ENCODE results near the gene MGAT4A. TPM values are rescaled to one million over a fixed set of nuclear protein-coding genes. Genes with fewer than 3 reads are reported as not detected.

Gene MGAT4A
- total RNA-seq, 1 donor from 2014 or later: 3.2 TPM

GRCh38 chr2:98739020-98739419 is 8.1 kb upstream of the MGAT4A start:
- DNase-seq (ENCODE audit: low read depth): no peak
- TF ChIP-seq CTCF (IDR thresholded peaks at IDR 0.05; ENCODE audit: insufficient read depth, low read length, poor library complexity, severe bottlenecking): no peak
- H3K36me3 ChIP-seq (ENCODE audit: control insufficient read depth, insufficient read depth, low read length): no peaks in the 10 kb centered on the region
- no peak overlapping the region for H3K4me3 ChIP-seq (ENCODE audit: low read depth, low read length)
- no peaks in the 10 kb centered on the region for H3K27me3 ChIP-seq (ENCODE audit: control insufficient read depth, insufficient read depth, low read length)

- Histone ChIP-seq H3K27me3 (ENCODE audit: control insufficient read depth, insufficient read depth, low read length) (no peaks in the 10 kb centered on the region), H3K36me3 (ENCODE audit: control insufficient read depth, insufficient read depth, low read length) (no peaks in the 10 kb centered on the region), H3K4me3 (ENCODE audit: low read depth, low read length) (no peak overlapping the region)
- DNase-seq (ENCODE audit: low read depth): no peak
- no peak for TF ChIP-seq CTCF (IDR thresholded peaks at IDR 0.05; ENCODE audit: insufficient read depth, low read length, poor library complexity, severe bottlenecking)
Measured at GRCh38 chr2:98738304-98738703, 7.4 kb upstream of the MGAT4A start.

- Histone ChIP-seq H3K4me3 (ENCODE audit: low read depth, low read length) (no peak overlapping the region), H3K36me3 (ENCODE audit: control insufficient read depth, insufficient read depth, low read length) (no peaks in the 10 kb centered on the region), H3K27me3 (ENCODE audit: control insufficient read depth, insufficient read depth, low read length) (no peaks in the 10 kb centered on the region)
- TF ChIP-seq CTCF (IDR thresholded peaks at IDR 0.05; ENCODE audit: insufficient read depth, low read length, poor library complexity, severe bottlenecking): no peak
- DNase-seq (ENCODE audit: low read depth): no peak
Measured at GRCh38 chr2:98737848-98738247, 6.9 kb upstream of the MGAT4A start.

GRCh38 chr2:98736464-98736889 is 5.5 kb upstream of the MGAT4A start:
- no peak for TF ChIP-seq CTCF (IDR thresholded peaks at IDR 0.05; ENCODE audit: insufficient read depth, low read length, poor library complexity, severe bottlenecking)
- Histone ChIP-seq H3K4me3 (ENCODE audit: low read depth, low read length) (no peak overlapping the region), H3K27me3 (ENCODE audit: control insufficient read depth, insufficient read depth, low read length) (no peaks in the 10 kb centered on the region), H3K36me3 (ENCODE audit: control insufficient read depth, insufficient read depth, low read length) (no peaks in the 10 kb centered on the region)
- no peak for DNase-seq (ENCODE audit: low read depth)

- no peak for TF ChIP-seq CTCF (IDR thresholded peaks at IDR 0.05; ENCODE audit: insufficient read depth, low read length, poor library complexity, severe bottlenecking)
- no peak for DNase-seq (ENCODE audit: low read depth)
- H3K27me3 ChIP-seq (ENCODE audit: control insufficient read depth, insufficient read depth, low read length): no peaks in the 10 kb centered on the region
- no peak overlapping the region for H3K4me3 ChIP-seq (ENCODE audit: low read depth, low read length)
- no peaks in the 10 kb centered on the region for H3K36me3 ChIP-seq (ENCODE audit: control insufficient read depth, insufficient read depth, low read length)
Measured at GRCh38 chr2:98734823-98735260, 3.9 kb upstream of the MGAT4A start.

- no peak for TF ChIP-seq CTCF (IDR thresholded peaks at IDR 0.05; ENCODE audit: insufficient read depth, low read length, poor library complexity, severe bottlenecking)
- DNase-seq (ENCODE audit: low read depth): no peak
- Histone ChIP-seq H3K36me3 (ENCODE audit: control insufficient read depth, insufficient read depth, low read length) (no peaks in the 10 kb centered on the region), H3K4me3 (ENCODE audit: low read depth, low read length) (no peak overlapping the region), H3K27me3 (ENCODE audit: control insufficient read depth, insufficient read depth, low read length) (no peaks in the 10 kb centered on the region)
Measured at GRCh38 chr2:98734162-98734561, 3.2 kb upstream of the MGAT4A start.
